CD14-positive monocyte (primary cell): ENCODE data around the gene STARD5. TPM values are rescaled to one million over a fixed set of nuclear protein-coding genes. Genes with fewer than 3 reads are reported as not detected.

Experiments used
- DNase-seq, 3 donors: peaks; one replicate each; pipeline ENCODE4 v3.0.0-alpha.2; 2011 to 2022
- H2AFZ ChIP-seq: 2 replicates; pipeline ENCODE4 v1.6.0; 2012; ENCODE audit warnings: mild to moderate bottlenecking, low read depth, low read length, inconsistent platforms; ENCODE audit not compliant: insufficient read depth, poor library complexity, severe bottlenecking
- H3K27ac ChIP-seq, 2 donors: 1 replicate in 1 of 2; 2 replicates in 1 of 2; pipeline ENCODE4 v1.5.1; 2012 to 2013; ENCODE audit warnings: low read length in 2 of 2, control low read depth in 1 of 2, inconsistent platforms in 1 of 2, low read depth in 1 of 2, mild to moderate bottlenecking in 1 of 2
- H3K27me3 ChIP-seq, 2 donors: one replicate each; pipeline versions ENCODE4 v1.6.0 to v1.6.1; 2011 to 2013; ENCODE audit warnings: low read length in 2 of 2; ENCODE audit not compliant: control insufficient read depth in 2 of 2, insufficient read depth in 2 of 2
- H3K36me3 ChIP-seq, 2 donors: replicated peaks in 1 of 2; 1 replicate in 1 of 2; 2 replicates in 1 of 2; pipeline versions ENCODE4 v1.5.1 to v1.6.1; 2012 to 2013; ENCODE audit warnings: low read length in 2 of 2, control low read depth in 1 of 2, inconsistent platforms in 1 of 2, mild to moderate bottlenecking in 1 of 2; ENCODE audit not compliant: insufficient read depth in 2 of 2, control insufficient read depth in 1 of 2
- H3K4me1 ChIP-seq, 2 donors: 1 replicate in 1 of 2; 2 replicates in 1 of 2; pipeline versions ENCODE4 v1.5.1 to v1.6.1; 2012 to 2013; ENCODE audit warnings: low read length in 2 of 2, control low read depth in 1 of 2, inconsistent platforms in 1 of 2, mild to moderate bottlenecking in 1 of 2, moderate library complexity in 1 of 2; ENCODE audit not compliant: insufficient read depth in 2 of 2, control insufficient read depth in 1 of 2
- H3K4me2 ChIP-seq: replicated peaks from 2 replicates; pipeline ENCODE3; 2012; ENCODE audit warnings: low read length, moderate library complexity, mild to moderate bottlenecking; ENCODE audit not compliant: poor library complexity, severe bottlenecking; ENCODE audit errors: extremely low read depth
- H3K4me3 ChIP-seq, 3 experiments: fragments of 200-600 bp in 1 of 3; sonication (generic) in 1 of 3; replicated peaks in 1 of 3; 1 replicate in 2 of 3; 2 replicates in 1 of 3; pipeline ENCODE4 v1.5.1; 2011 to 2013; ENCODE audit warnings: low read length in 3 of 3, mild to moderate bottlenecking in 3 of 3, control low read depth in 2 of 3, low read depth in 2 of 3, inconsistent platforms in 1 of 3, moderate library complexity in 1 of 3
- H3K79me2 ChIP-seq: 2 replicates; pipeline ENCODE4 v1.6.0; 2012; ENCODE audit warnings: mild to moderate bottlenecking, control low read depth, inconsistent platforms, low read length, moderate library complexity; ENCODE audit not compliant: insufficient read depth
- H3K9ac ChIP-seq: 2 replicates; pipeline ENCODE4 v1.6.0; 2017; ENCODE audit warnings: low read length, mild to moderate bottlenecking; ENCODE audit not compliant: insufficient read depth, poor library complexity, severe bottlenecking
- H3K9me3 ChIP-seq, 2 donors: replicated peaks in 1 of 2; 1 replicate in 1 of 2; 2 replicates in 1 of 2; pipeline versions ENCODE4 v1.5.1 to v1.6.1; 2012 to 2013; ENCODE audit warnings: low read length in 2 of 2, control low read depth in 1 of 2; ENCODE audit not compliant: control insufficient read depth in 1 of 2, insufficient read depth in 1 of 2
- H4K20me1 ChIP-seq: 2 replicates; pipeline ENCODE4 v1.6.0; 2012; ENCODE audit warnings: mild to moderate bottlenecking, low read length, control low read depth, moderate library complexity; ENCODE audit not compliant: insufficient read depth
- H3K27ac Mint-ChIP-seq, 7 donors: one replicate each; pipeline ENCODE4 v1.8.0; 2020; ENCODE audit warnings: mild to moderate bottlenecking in 7 of 7, mixed read lengths in 7 of 7, moderate library complexity in 6 of 7, inconsistent platforms in 2 of 7
- H3K27me3 Mint-ChIP-seq, 3 donors: one replicate each; pipeline ENCODE4 v1.8.0; 2021 to 2022; ENCODE audit warnings: low read depth in 3 of 3, mild to moderate bottlenecking in 3 of 3, mixed read lengths in 3 of 3, moderate library complexity in 3 of 3, inconsistent platforms in 1 of 3
- H3K36me3 Mint-ChIP-seq, 2 donors: one replicate each; pipeline ENCODE4 v1.8.0; 2020; ENCODE audit warnings: mixed read lengths in 2 of 2, inconsistent platforms in 1 of 2, mild to moderate bottlenecking in 1 of 2
- H3K4me1 Mint-ChIP-seq: one replicate; pipeline ENCODE4 v1.8.0; 2020; ENCODE audit warnings: mild to moderate bottlenecking, mixed read lengths
- H3K4me3 Mint-ChIP-seq, 2 donors: one replicate each; pipeline ENCODE4 v1.8.0; 2020; ENCODE audit warnings: mild to moderate bottlenecking in 2 of 2, mixed read lengths in 2 of 2, moderate library complexity in 1 of 2
- H3K9me3 Mint-ChIP-seq, 7 donors: one replicate each; pipeline ENCODE4 v1.8.0; 2020 to 2022; ENCODE audit warnings: mixed read lengths in 7 of 7, mild to moderate bottlenecking in 6 of 7, moderate library complexity in 6 of 7, inconsistent platforms in 2 of 7
- CTCF ChIP-seq: fragments of 200-600 bp; IDR thresholded peaks from one replicate; pipeline ENCODE4 v1.8.0; 2022; ENCODE audit warnings: antibody characterized with exemption, mild to moderate bottlenecking
- WGBS: methylation state at CpG from one replicate; pipeline ENCODE4 v1.1.5; 2013; ENCODE audit warnings: missing lambda C conversion rate; ENCODE audit not compliant: insufficient coverage; 5-methylcytosine and 5-hydroxymethylcytosine counted together
- intact Hi-C, 2 donors: fragments of 100-400 bp; cut with micrococcal nuclease; formaldehyde crosslinking; loops; one replicate each; pipeline versions ENCODE4 v1.15.0 to v1.15.1; 2023
- polyA plus RNA-seq, 3 donors: library from polyadenylated mRNA; depleted of rRNA in 1 of 3; unstranded in 2 of 3; stranded (reverse) in 1 of 3; fragments of 300-500 nt in 2 of 3; fragments of >200 nt in 1 of 3; fragmentation: Illumina TruSeq in 2 of 3; gene quantifications; 1 replicate in 2 of 3; 2 replicates in 1 of 3; pipeline ENCODE4 v1.2.3, GENCODE V29; 2012 to 2021

The STARD5 gene
- polyA plus RNA-seq, 3 donors = 1.5 to 15.1 (median 2.5) TPM

GRCh38 chr15:81294516-81294880, 29.4 kb downstream of the STARD5 start:
- WGBS = 11% methylated on average over 6 of the region's 6 CpGs
- intact Hi-C loops = loop anchor here in 1 of 2 donors (2.0 to 10.0 kb wide), 2 partner anchors 16 to 290 kb away; partner anchors contain the start of gene TLNRD1
- Histone ChIP-seq H3K36me3 (peaks cover under 1% of the 10 kb centered on the region in 2 donors), H3K4me1 (peaks cover 64 to 74% of the 10 kb centered on the region in 2 donors), H3K79me2 (peaks cover 42% of the 10 kb centered on the region), H3K27ac (peak overlapping the region; percentile 93 to 97), H2AFZ (peak overlapping the region; percentile 10), H3K9me3 (no peaks in the 10 kb centered on the region), H4K20me1 (peaks cover 16% of the 10 kb centered on the region), H3K4me3 (peak overlapping the region in 1 of 3 experiments; percentile 91), H3K27me3 (no peaks in the 10 kb centered on the region), H3K9ac (peak overlapping the region; percentile 56), H3K4me2 (peak overlapping the region; percentile 70)
- no peak for TF ChIP-seq CTCF
- Mint-ChIP-seq H3K27me3 (peaks cover 0 to 5% (median 2%) of the 10 kb centered on the region in 3 donors), H3K27ac (peak overlapping the region; percentile 96 to 99 (median 99)), H3K4me3 (peak overlapping the region in 1 of 2 donors; percentile 87), H3K9me3 (no peaks in the 10 kb centered on the region), H3K4me1 (peaks cover 77% of the 10 kb centered on the region), H3K36me3 (peaks cover 8 to 17% of the 10 kb centered on the region in 2 donors)
- peak; percentile 48 to 80 (median 54) for DNase-seq

- intact Hi-C loops = loop anchor here in 1 of 2 donors (2.0 to 10.0 kb wide), 2 partner anchors 17 to 289 kb away; partner anchors contain the start of gene TLNRD1
- H3K27me3 Mint-ChIP-seq = peaks cover 0 to 5% (median 2%) of the 10 kb centered on the region in 3 donors
- H2AFZ ChIP-seq = peak overlapping the region; percentile 73
- no peaks in the 10 kb centered on the region for H3K9me3 Mint-ChIP-seq
- H3K4me2 ChIP-seq = peak overlapping the region; percentile 70
- H4K20me1 ChIP-seq = peaks cover 11% of the 10 kb centered on the region
- no peaks in the 10 kb centered on the region for H3K36me3 ChIP-seq
- TF ChIP-seq CTCF = no peak
- H3K36me3 Mint-ChIP-seq = peaks cover 3 to 13% of the 10 kb centered on the region in 2 donors
- H3K4me3 Mint-ChIP-seq = peak overlapping the region; percentile 72 to 87
- H3K27ac Mint-ChIP-seq = peak overlapping the region; percentile 96 to 99 (median 99)
- peaks cover 71% of the 10 kb centered on the region for H3K4me1 Mint-ChIP-seq
- peaks cover 36% of the 10 kb centered on the region for H3K79me2 ChIP-seq
- H3K4me1 ChIP-seq = peaks cover 58 to 68% of the 10 kb centered on the region in 2 donors
- H3K27ac ChIP-seq = peak overlapping the region; percentile 93 to 97
- DNase-seq = peak; percentile 79 to 86 (median 81)
- WGBS = 0% methylated on average over 3 of the region's 9 CpGs
- H3K27me3 ChIP-seq = no peaks in the 10 kb centered on the region
- H3K9ac ChIP-seq = peak overlapping the region; percentile 56
- peak overlapping the region; percentile 20 to 91 (median 21) for H3K4me3 ChIP-seq
- H3K9me3 ChIP-seq = no peaks in the 10 kb centered on the region
Measured at GRCh38 chr15:81293728-81294515, 30.0 kb downstream of the STARD5 start.
